Measurements from ENCODE around the gene SH3YL1. TPM values are rescaled to one million over a fixed set of nuclear protein-coding genes. Genes with fewer than 3 reads are reported as not detected.

The SH3YL1 gene
- total RNA-seq, 1 donor from 2014 or later, result 47.9 TPM

DNA sequence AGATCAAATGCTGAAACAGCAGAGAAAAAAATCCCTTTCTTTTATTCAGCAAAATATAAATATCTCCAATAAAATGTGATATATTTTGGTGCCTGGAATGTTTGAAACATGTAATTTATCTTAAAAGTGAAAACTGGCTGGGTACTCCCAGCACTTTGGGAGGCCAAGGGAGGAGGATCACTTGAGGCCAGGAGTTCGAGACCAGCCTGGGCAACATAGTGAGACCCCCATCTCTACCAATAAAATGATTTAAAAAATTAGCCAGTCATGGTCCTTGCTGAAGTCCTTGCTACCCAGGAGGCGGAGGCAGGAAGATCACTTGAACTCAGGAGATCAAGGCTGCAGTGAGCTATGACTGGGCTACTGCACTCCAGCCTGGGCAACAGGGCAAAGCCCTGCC, 8.6 kb downstream of the SH3YL1 start:
- H3K9ac ChIP-seq, result no peak overlapping the region
- H3K4me1 Mint-ChIP-seq, result peaks cover 6% of the 10 kb centered on the region
- no peak overlapping the region for H2AFZ ChIP-seq (replicated peaks)
- H3K4me3 Mint-ChIP-seq, result no peak overlapping the region
- no peaks in the 10 kb centered on the region for H4K20me1 ChIP-seq (ENCODE audit: low read depth)
- no peak overlapping the region for H3K27ac ChIP-seq
- no peak overlapping the region for H3K4me3 ChIP-seq
- peaks cover 26% of the 10 kb centered on the region for H3K36me3 Mint-ChIP-seq
- H3K9me3 ChIP-seq (ENCODE audit: low read depth), result peaks cover 8% of the 10 kb centered on the region
- no peaks in the 10 kb centered on the region for H3K79me2 ChIP-seq (ENCODE audit: low read depth)
- no peak for DNase-seq (ENCODE audit: low spot score)
- H3K27me3 ChIP-seq, result no peaks in the 10 kb centered on the region
- H3K27me3 Mint-ChIP-seq (ENCODE audit: insufficient read depth, low read depth), result no peaks in the 10 kb centered on the region
- H3F3A ChIP-seq (ENCODE audit: low read depth), result no peaks in the 10 kb centered on the region
- H3K36me3 ChIP-seq, result no peaks in the 10 kb centered on the region
- no peak for TF ChIP-seq CTCF (IDR thresholded peaks at IDR 0.05)
- TF ChIP-seq EZH2 (IDR thresholded peaks at IDR 0.05), result no peak
- no peak for TF ChIP-seq EZH2phosphoT487 (IDR thresholded peaks at IDR 0.05)
- H3K4me2 ChIP-seq, result no peak overlapping the region
- no peak overlapping the region for H3K27ac Mint-ChIP-seq
- peaks cover 24% of the 10 kb centered on the region for H3K9me3 Mint-ChIP-seq
- no peaks in the 10 kb centered on the region for H3K4me1 ChIP-seq

- H4K20me1 ChIP-seq (ENCODE audit: low read depth), result no peaks in the 10 kb centered on the region
- H3K36me3 ChIP-seq, result no peaks in the 10 kb centered on the region
- TF ChIP-seq EZH2phosphoT487 (IDR thresholded peaks at IDR 0.05), result no peak
- no peak for TF ChIP-seq EZH2 (IDR thresholded peaks at IDR 0.05)
- TF ChIP-seq CTCF (IDR thresholded peaks at IDR 0.05), result no peak
- no peak overlapping the region for H3K4me3 ChIP-seq
- H3K4me2 ChIP-seq, result no peak overlapping the region
- H3K36me3 Mint-ChIP-seq, result peaks cover 20% of the 10 kb centered on the region
- H3K9me3 ChIP-seq (ENCODE audit: low read depth), result peaks cover 8% of the 10 kb centered on the region
- peaks cover 18% of the 10 kb centered on the region for H3K9me3 Mint-ChIP-seq
- no peaks in the 10 kb centered on the region for H3F3A ChIP-seq (ENCODE audit: low read depth)
- H3K4me3 Mint-ChIP-seq, result no peak overlapping the region
- peaks cover 6% of the 10 kb centered on the region for H3K4me1 Mint-ChIP-seq
- no peaks in the 10 kb centered on the region for H3K79me2 ChIP-seq (ENCODE audit: low read depth)
- no peak overlapping the region for H2AFZ ChIP-seq (replicated peaks)
- no peaks in the 10 kb centered on the region for H3K4me1 ChIP-seq
- no peak overlapping the region for H3K27ac ChIP-seq
- H3K27me3 ChIP-seq, result no peaks in the 10 kb centered on the region
- no peaks in the 10 kb centered on the region for H3K27me3 Mint-ChIP-seq (ENCODE audit: insufficient read depth, low read depth)
- H3K9ac ChIP-seq, result no peak overlapping the region
- H3K27ac Mint-ChIP-seq, result no peak overlapping the region
- DNase-seq (ENCODE audit: low spot score), result no peak
Observed at GRCh38 chr2:254241-254640, 9.6 kb downstream of the SH3YL1 start.

DNA sequence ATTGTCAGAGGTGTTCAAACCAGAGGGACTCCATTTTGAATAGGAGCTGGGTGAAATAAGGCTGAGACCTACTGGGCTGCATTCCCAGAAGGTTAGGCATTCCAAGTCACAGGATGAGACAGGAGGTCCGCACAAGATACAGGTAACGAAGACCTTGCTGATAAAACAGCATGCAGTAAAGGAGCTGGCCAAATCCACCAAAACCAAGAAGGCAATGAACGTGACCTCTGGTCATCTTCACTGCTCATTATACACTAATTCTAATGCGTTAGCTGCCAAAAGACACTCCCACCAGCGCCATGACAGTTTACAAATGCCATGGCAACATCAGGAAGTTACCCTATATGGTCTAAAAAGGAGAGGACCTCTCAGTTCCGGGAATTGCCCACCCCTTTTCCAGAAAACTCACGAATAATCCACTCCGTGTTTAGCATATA, 10.6 kb downstream of the SH3YL1 start:
- no peak overlapping the region for H3K27ac Mint-ChIP-seq
- TF ChIP-seq EZH2 (IDR thresholded peaks at IDR 0.05) (no peak), CTCF (IDR thresholded peaks at IDR 0.05) (no peak), EZH2phosphoT487 (IDR thresholded peaks at IDR 0.05) (no peak)
- no peaks in the 10 kb centered on the region for H3K27me3 ChIP-seq

More for the DNA sequence above, 10.6 kb downstream of the SH3YL1 start:
- Histone ChIP-seq H3K27ac (no peak overlapping the region), H3K36me3 (no peaks in the 10 kb centered on the region), H3K4me2 (no peak overlapping the region), H3K9ac (no peak overlapping the region), H2AFZ (replicated peaks) (no peak overlapping the region), H3K79me2 (ENCODE audit: low read depth) (no peaks in the 10 kb centered on the region), H3F3A (ENCODE audit: low read depth) (no peaks in the 10 kb centered on the region), H3K4me1 (no peaks in the 10 kb centered on the region), H4K20me1 (ENCODE audit: low read depth) (no peaks in the 10 kb centered on the region), H3K4me3 (no peak overlapping the region), H3K9me3 (ENCODE audit: low read depth) (peaks cover 4% of the 10 kb centered on the region)
- Mint-ChIP-seq H3K27me3 (ENCODE audit: insufficient read depth, low read depth) (no peaks in the 10 kb centered on the region), H3K36me3 (peaks cover 13% of the 10 kb centered on the region), H3K4me1 (peaks cover 6% of the 10 kb centered on the region), H3K4me3 (no peak overlapping the region), H3K9me3 (peaks cover 9% of the 10 kb centered on the region)
- DNase-seq (ENCODE audit: low spot score), result no peak

Data from neural progenitor cell (in vitro differentiated cells).